ENCODE data around the gene TSPAN5.

TSPAN5 gene

GRCh38 chr4:98601708-98602107 is 56.7 kb downstream of the TSPAN5 start:
- no peak for DNase-seq (ENCODE audit: low read depth in 4 of 4, low spot score in 1 of 4)

DNA sequence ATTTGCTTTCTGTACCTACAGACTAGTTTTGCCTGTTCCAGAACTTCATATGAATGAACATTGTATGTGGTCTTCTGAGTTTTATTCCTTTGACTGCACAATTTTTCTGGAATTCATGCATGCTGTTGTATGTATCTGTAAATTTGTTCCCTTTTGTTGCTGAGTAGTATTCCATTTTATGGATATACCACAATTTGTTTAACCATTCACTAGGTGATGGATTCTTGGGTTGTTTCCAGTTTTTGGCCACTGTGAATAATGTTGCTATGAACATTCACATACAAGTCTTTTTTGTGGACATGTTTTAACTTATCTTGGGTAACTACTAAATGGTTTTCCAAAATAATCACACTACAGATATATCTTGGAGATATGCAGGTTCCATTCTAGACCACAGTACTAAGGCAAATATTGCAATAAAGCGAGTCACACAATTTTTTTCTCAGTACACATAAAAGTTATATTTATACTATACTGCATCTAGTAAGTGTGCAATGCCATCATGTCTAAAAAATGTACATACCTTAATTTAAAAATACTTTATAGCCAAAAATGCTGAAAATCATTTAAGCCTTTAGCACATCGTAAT is 58.7 kb downstream of the TSPAN5 start:
- DNase-seq (ENCODE audit: low read depth in 4 of 4, low spot score in 1 of 4) = no peak

DNA sequence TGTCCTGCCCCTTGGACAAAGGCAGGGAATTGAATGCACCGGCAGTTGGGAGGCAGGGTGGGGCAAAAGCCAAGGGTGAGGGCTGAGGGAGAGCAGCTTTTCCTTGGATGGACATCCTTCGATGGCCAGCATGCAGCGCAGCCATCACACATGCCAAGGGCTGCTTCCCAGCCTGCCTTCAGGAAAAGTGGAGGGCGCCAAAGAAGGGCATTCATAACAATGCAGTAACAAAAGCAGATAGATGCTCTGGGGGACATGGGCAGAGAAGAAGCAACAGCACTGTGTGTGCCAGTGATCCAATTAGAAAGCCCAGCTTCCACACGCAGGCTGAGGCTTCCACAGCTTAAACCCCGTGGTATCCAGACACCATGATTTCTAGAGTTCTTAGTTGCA is 71.5 kb downstream of the TSPAN5 start:
- DNase-seq (ENCODE audit: low read depth in 4 of 4, low spot score in 1 of 4) = no peak

GRCh38 chr4:98586291-98586961 is 72.0 kb downstream of the TSPAN5 start:
- DNase-seq (ENCODE audit: low read depth in 4 of 4, low spot score in 1 of 4) = no peak

DNA sequence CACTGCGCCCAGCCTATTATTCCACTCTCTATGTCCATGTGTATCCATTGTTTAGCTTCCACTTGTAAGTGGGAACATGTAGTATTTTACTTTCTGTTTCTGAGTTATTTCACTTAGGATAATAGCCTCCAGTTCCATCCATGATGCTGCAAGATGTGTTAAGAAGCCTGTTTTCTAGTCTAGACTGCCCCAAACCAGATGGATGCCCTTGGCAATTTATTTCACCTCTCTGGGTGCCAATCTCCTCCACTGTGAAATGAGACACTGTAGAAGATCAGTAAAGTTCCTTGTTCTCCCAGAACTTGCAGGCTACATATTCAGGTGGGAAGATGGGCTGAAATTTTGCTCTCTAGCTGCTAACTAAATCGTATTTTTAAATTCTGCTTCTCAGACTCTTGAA is 72.8 kb downstream of the TSPAN5 start:
- DNase-seq (ENCODE audit: low read depth in 4 of 4, low spot score in 1 of 4) = no peak

DNA sequence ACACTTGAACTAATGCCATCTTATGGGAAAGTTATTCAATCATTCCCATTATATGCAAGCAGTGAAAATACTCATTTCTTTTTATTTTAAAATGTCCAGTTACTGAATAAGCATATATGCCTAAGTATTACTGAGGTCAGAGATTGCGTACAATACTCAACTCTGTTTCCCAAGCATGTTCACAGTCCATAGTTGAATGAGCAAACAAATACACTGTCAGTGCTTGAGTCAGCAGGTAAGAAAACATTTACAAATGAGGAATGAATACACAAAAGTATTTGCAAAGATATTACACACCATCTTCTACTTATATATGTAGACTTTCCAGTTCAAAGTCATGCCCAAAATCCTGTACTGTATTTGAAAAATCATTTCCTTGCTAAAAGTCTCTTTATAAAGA is 74.1 kb downstream of the TSPAN5 start:
- no peak for DNase-seq (ENCODE audit: low read depth in 4 of 4, low spot score in 1 of 4)

- DNase-seq (ENCODE audit: low read depth in 4 of 4, low spot score in 1 of 4) = no peak
These were observed 75.1 kb downstream of the TSPAN5 start for GRCh38 chr4:98583265-98583664.

DNA sequence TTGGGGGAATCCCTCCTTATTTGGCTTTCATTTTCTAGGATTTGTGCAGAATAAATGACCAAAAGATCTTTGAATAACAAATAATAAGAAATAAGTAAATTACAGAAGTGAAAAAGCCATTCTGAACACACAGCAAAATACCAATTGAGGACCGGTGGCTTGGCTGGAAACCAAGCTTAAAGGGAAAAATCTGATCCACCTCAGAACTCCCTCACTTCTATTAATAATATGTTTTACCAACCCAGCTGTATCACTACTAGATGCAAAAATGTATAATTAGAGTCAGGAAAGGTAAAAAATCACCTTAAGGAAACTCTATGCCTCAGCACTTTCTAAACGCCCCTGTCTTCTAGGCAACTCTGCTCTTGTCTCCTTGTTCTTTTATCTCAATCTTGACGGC is 77.3 kb downstream of the TSPAN5 start:
- DNase-seq (ENCODE audit: low read depth in 4 of 4, low spot score in 1 of 4) = no peak

DNA sequence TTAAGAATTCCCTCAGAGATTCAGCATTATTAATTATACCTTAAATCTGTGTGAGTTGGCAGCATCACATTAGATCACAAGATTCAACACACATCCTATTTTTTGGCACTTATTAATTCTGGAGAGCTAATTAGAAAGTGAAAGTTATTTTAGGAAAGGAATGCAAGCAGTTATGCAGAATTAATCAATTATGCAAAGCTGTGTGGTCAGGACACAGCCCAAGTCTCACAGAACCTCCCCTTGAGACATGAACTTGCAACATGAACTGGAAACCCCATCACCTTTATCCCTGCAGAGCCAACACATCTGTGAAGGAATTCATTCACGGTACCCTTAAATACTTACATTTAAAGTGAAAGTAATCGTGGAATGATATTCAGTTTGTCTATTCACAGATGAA is 80.5 kb downstream of the TSPAN5 start:
- DNase-seq (ENCODE audit: low read depth in 4 of 4, low spot score in 1 of 4) = no peak

- no peak for DNase-seq (ENCODE audit: low read depth in 4 of 4, low spot score in 1 of 4)
These were observed 83.6 kb downstream of the TSPAN5 start for GRCh38 chr4:98574816-98575215.

DNA sequence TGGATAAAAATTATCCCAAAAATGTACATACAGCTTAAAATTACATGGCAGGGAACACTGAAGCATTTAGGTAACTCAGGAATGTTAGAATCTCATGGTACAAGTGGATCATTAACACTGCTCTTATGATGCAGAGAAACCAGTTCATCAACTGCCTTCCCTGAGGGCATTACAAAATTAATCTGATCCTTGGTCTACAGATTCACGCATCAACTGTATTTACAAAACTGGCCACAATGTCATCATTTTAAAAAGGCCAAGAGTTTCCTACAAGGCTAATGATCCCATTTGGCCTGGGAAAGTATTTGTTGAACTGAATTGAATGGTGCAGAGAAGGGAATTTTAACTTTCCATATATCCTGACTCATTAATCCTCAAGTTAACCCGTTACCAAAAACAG is 84.6 kb downstream of the TSPAN5 start:
- no peak for DNase-seq (ENCODE audit: low read depth in 4 of 4, low spot score in 1 of 4)

- DNase-seq (ENCODE audit: low read depth in 4 of 4, low spot score in 1 of 4) = no peak
These were observed 85.7 kb downstream of the TSPAN5 start for GRCh38 chr4:98572697-98573096.

- DNase-seq (ENCODE audit: low read depth in 4 of 4, low spot score in 1 of 4) = no peak
These were observed 87.1 kb downstream of the TSPAN5 start for GRCh38 chr4:98571161-98571786.

DNA sequence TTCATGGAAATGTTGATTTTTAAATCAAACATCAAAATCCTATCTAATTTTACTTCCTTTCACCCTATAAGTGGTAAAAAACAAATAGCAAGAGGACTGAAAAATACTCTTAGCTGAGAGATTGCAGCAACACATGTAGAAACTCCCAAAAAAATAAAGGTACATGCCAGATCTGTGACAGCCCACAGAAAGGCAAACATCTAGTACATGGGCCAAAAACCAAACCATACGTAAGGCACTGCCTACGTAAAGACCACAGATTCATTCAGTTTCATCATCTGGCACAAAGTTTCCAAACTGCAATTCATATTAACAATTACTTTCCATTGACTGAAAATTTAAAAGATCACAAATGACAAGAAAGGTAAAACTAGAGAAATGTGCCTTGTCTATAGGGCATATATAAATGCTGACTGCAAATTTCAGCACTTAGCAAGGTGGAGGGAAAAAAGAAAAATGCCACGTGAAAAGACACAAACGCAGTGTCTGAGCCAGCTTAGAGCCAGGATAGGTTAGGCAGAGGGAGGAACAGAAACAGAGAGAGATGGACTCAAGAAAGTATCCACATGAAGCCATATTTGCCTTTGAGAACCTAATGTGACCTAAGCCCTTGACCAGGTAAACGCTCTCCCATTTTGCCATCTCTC is 88.1 kb downstream of the TSPAN5 start:
- no peak for DNase-seq (ENCODE audit: low read depth in 4 of 4, low spot score in 1 of 4)

DNA sequence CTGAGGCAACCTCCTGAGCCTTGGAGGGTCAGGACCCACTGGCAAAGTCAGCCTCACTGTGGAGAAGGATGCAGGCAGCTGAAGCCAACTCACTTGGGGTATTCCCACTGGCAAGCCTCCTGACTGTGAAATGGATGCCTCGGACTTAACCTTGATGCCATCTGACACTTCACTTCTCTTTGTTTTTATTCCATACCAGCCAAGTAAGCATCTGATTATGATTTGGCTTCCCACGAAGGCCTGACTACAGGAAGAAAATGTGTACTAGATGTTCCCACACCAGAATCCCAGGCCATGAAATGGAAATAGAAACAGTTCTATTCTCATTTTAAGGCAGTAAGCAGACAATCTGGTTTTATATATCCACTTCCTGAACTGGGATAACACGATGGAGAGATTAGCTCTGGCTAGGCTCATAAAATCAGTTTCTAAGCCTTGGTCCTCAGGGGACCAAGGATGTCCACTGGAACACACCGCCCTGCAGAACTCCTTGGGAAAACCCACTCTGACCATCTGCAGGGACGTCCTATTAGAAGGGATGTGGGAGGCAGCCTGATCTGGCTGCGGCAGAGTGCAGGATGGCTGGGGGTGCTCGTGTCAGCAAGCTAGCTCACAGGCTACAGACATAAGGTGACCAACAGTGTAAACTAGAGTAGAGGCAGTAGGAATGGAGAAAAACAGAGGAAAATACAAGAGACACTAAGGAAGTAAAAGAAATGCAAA is 89.3 kb downstream of the TSPAN5 start:
- no peak for DNase-seq (ENCODE audit: low read depth in 4 of 4, low spot score in 1 of 4)

DNA sequence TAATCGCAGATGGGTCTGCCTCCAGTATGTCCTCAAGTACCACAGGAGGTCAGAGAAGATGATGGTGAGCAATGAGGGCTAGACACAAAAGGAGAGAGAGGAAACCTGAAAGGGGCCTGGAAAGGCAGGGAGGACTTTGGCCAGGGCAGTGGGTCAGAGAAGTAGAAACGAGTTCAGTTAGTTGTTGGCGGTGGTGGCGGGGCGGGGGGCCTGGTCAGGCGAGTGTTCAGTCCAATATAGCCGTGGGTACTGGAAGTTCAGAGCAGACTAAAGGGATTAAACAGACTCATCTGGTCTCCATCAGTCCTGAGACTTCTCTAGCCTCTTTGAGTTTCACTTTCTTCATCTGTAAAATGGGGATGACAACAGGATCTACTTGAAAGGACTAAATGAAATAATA is 90.8 kb downstream of the TSPAN5 start:
- no peak for DNase-seq (ENCODE audit: low read depth in 4 of 4, low spot score in 1 of 4)

GRCh38 chr4:98566361-98567008 is 91.9 kb downstream of the TSPAN5 start:
- DNase-seq (ENCODE audit: low read depth in 4 of 4, low spot score in 1 of 4) = no peak

DNA sequence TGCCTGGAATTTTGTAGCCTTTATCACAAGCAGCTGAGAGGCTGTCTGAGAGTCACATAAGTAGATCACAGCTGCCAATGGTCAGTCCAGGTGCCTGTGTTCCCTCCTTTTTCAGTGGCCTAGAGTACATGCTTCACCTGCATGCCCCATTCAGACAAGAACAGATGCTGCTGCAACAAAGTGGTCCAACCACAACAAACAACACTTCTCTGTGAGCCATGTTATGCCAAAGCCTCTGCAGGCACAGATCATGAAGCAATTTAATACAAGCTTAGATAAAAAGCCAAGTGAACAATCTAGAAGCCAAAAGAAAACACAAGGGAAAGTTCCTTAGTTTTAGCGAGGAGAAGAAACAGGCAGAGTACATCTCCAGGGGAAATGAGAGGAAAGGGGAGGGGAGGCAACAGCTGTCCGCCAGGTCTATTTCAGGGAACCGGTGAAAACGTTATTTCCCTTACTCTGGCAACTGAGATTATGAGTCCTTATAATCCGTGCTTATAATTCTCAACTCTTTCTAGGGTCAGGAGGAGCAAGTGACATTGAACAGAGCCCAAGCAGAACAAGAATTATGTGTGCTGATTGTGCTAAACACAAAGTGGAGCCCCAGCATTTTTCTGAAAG is 92.6 kb downstream of the TSPAN5 start:
- DNase-seq (ENCODE audit: low read depth in 4 of 4, low spot score in 1 of 4) = no peak

DNA sequence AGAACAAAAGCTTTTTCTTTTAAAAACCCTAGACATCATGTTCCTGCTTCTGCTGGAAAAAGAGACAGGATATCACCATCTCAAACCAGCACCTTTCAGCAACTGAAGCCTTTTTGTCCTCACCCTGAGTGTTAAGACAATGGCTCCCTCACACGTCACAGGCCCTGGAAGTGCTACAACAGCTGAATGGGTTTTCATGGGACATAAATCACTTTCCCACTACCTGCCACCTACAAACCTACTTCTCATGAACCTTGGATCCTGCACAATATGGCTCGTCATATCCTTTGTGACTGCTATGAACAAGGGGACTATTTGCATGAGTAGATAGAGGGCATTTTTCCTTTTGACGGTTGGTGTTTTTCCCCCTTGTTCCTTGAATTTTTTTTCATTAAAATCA is 93.6 kb downstream of the TSPAN5 start:
- no peak for DNase-seq (ENCODE audit: low read depth in 4 of 4, low spot score in 1 of 4)

DNA sequence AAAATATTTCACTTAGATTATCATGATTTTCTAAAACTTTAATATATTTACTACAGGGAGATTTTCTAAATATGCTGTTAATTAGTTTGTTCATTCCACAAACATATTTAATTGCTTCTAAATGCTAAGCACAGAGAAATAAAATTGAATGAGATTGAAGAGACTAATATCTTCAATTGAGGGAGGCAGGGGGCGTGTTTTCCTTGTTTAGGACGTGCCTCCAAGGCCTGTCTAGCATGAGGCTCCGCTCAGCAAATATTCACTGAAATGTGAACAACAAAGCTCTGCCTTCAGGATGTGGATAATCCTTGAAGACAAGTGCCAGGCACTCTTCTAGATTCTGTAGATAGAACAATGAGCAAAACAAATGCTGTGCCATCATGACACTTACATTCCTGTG is 98.1 kb downstream of the TSPAN5 start:
- no peak for DNase-seq (ENCODE audit: low read depth in 4 of 4, low spot score in 1 of 4)
